NCI-H1694 treated with DMSO at 0.1 percent for 48 hours (cell line): ENCODE data around the gene CTNNA2.

Experiments used
- DNase-seq: peaks from one replicate; lab custom pipeline; 2025; lab: John Stamatoyannopoulos, UW

The CTNNA2 gene

GRCh38 chr2:80548469-80548868 is 1035.6 kb downstream of the CTNNA2 start:
- peak; percentile 93 for DNase-seq

- no peak for DNase-seq
These were observed 1037.0 kb downstream of the CTNNA2 start for GRCh38 chr2:80549901-80550300.

- DNase-seq, result peak; percentile 82
These were observed 1047.5 kb downstream of the CTNNA2 start for GRCh38 chr2:80560326-80560725.

- DNase-seq, result no peak
These were observed 1055.2 kb downstream of the CTNNA2 start for GRCh38 chr2:80568011-80568410.

- no peak for DNase-seq
These were observed 1060.3 kb downstream of the CTNNA2 start for GRCh38 chr2:80573167-80573566.

GRCh38 chr2:80573950-80574349 is 1061.1 kb downstream of the CTNNA2 start:
- no peak for DNase-seq

- no peak for DNase-seq
These were observed 1066.9 kb downstream of the CTNNA2 start for GRCh38 chr2:80579756-80580155.

- no peak for DNase-seq
These were observed 1078.4 kb downstream of the CTNNA2 start for GRCh38 chr2:80591233-80591632.

- no peak for DNase-seq
These were observed 1079.3 kb downstream of the CTNNA2 start for GRCh38 chr2:80592106-80592505.

- DNase-seq, result no peak
These were observed 1097.3 kb downstream of the CTNNA2 start for GRCh38 chr2:80610108-80610507.

- DNase-seq, result no peak
These were observed 1108.8 kb downstream of the CTNNA2 start for GRCh38 chr2:80621656-80622055.

- no peak for DNase-seq
These were observed 1111.2 kb downstream of the CTNNA2 start for GRCh38 chr2:80624062-80624461.

- no peak for DNase-seq
These were observed 1121.7 kb downstream of the CTNNA2 start for GRCh38 chr2:80634590-80634989.

- no peak for DNase-seq
These were observed 1125.9 kb downstream of the CTNNA2 start for GRCh38 chr2:80638783-80639182.

- DNase-seq, result no peak
These were observed 1129.6 kb downstream of the CTNNA2 start for GRCh38 chr2:80642465-80642864.

- no peak for DNase-seq
These were observed 1130.7 kb downstream of the CTNNA2 start for GRCh38 chr2:80643598-80643997.

GRCh38 chr2:80651435-80651834 is 1138.6 kb downstream of the CTNNA2 start:
- DNase-seq, result no peak

GRCh38 chr2:80655265-80655664 is 1142.4 kb downstream of the CTNNA2 start:
- no peak for DNase-seq

- DNase-seq, result no peak
These were observed 1157.9 kb downstream of the CTNNA2 start for GRCh38 chr2:80670763-80671162.

- DNase-seq, result no peak
These were observed 1174.7 kb downstream of the CTNNA2 start for GRCh38 chr2:80687524-80687923.

GRCh38 chr2:80689106-80689505 is 1176.3 kb downstream of the CTNNA2 start:
- DNase-seq, result no peak
